ENCODE data around the gene PWP2.
"Not testable (repeated sequence)": the region's sequence is repeated elsewhere in the genome, so short reads cannot be mapped to it uniquely, and the experiment has no call there.

Gene PWP2

GRCh38 chr21:44167527-44167926 lies 60.3 kb downstream of the PWP2 start:
- DNase-seq: not testable (repeated sequence)

GRCh38 chr21:44170326-44170725 lies 63.1 kb downstream of the PWP2 start:
- not testable (repeated sequence) for DNase-seq

- not testable (repeated sequence) for DNase-seq
Measured at GRCh38 chr21:44170863-44171262, 63.7 kb downstream of the PWP2 start.

GRCh38 chr21:44171962-44172572 lies 64.9 kb downstream of the PWP2 start:
- not testable (repeated sequence) for DNase-seq

GRCh38 chr21:44172741-44173140 lies 65.5 kb downstream of the PWP2 start:
- not testable (repeated sequence) for DNase-seq

- DNase-seq: not testable (repeated sequence)
Measured at GRCh38 chr21:44175189-44175588, 68.0 kb downstream of the PWP2 start.

GRCh38 chr21:44176127-44176526 lies 68.9 kb downstream of the PWP2 start:
- not testable (repeated sequence) for DNase-seq

All from stimulated activated CD4-positive, alpha-beta T cell treated with anti-CD3 and anti-CD28 coated beads, Interleukin-12 subunit alpha, Interleukin-12 subunit beta, amount 100 ng/mL, for 4 hours (primary cell).